Measurements from ENCODE around the gene SLC22A12.

Gene SLC22A12

GRCh38 chr11:64577202-64577601, 13.8 kb upstream of the SLC22A12 start:
- Histone ChIP-seq H3K27ac (ENCODE audit: insufficient read depth in 1 of 2, low read depth in 1 of 2, low read length in 2 of 2, poor library complexity in 1 of 2, severe bottlenecking in 2 of 2) (no peak overlapping the region), H3K4me3 (ENCODE audit: control insufficient read depth in 1 of 7, extremely low read depth in 1 of 7, insufficient read depth in 4 of 7, low read depth in 2 of 7, low read length in 6 of 7) (no peak overlapping the region), H3K27me3 (replicated peaks in 2 of 5; ENCODE audit: control insufficient read depth in 4 of 5, insufficient read depth in 5 of 5, low read length in 4 of 5) (peaks cover 0 to 1% (median 0%) of the 10 kb centered on the region in 5 experiments), H3K4me1 (ENCODE audit: control extremely low read depth in 1 of 4, control insufficient read depth in 4 of 4, insufficient read depth in 4 of 4, low read length in 3 of 4) (no peaks in the 10 kb centered on the region), H3K9me3 (ENCODE audit: control extremely low read depth in 1 of 5, control insufficient read depth in 4 of 5, insufficient read depth in 2 of 5, low read depth in 1 of 5, low read length in 4 of 5) (no peaks in the 10 kb centered on the region), H3K36me3 (ENCODE audit: control insufficient read depth in 4 of 4, insufficient read depth in 4 of 4, low read length in 3 of 4) (no peaks in the 10 kb centered on the region)
- POLR2A ChIA-PET: no interaction called here
- WGBS (ENCODE audit: insufficient coverage): 98% methylated on average over 6 of the region's 6 CpGs
- CTCF ChIA-PET: no interaction called here
- no peak for DNase-seq

DNA sequence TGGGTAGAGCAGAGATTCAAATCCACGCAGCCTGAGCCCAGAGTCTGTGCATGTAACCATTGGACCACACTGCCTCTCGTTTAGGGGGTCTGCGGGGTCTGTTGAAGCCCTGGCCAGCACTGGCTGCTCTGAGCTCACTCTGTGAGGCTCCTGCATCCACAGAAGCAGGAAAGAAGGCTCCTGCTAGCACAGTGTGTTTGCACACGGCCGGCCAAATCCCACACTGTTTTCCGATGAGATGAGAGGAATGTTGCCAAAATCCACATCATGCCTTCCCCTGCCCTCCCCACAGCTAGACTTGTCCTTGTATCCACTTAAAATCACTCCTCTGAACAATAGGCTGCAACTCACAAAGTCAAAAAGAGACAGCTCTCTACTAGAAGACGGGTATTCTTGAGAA, 10.6 kb upstream of the SLC22A12 start:
- Histone ChIP-seq H3K27me3 (replicated peaks in 2 of 5; ENCODE audit: control insufficient read depth in 4 of 5, insufficient read depth in 5 of 5, low read length in 4 of 5) (peaks cover 0 to 1% (median 0%) of the 10 kb centered on the region in 5 experiments), H3K4me3 (ENCODE audit: control insufficient read depth in 1 of 7, extremely low read depth in 1 of 7, insufficient read depth in 4 of 7, low read depth in 2 of 7, low read length in 6 of 7) (no peak overlapping the region), H3K9me3 (ENCODE audit: control extremely low read depth in 1 of 5, control insufficient read depth in 4 of 5, insufficient read depth in 2 of 5, low read depth in 1 of 5, low read length in 4 of 5) (no peaks in the 10 kb centered on the region), H3K27ac (ENCODE audit: insufficient read depth in 1 of 2, low read depth in 1 of 2, low read length in 2 of 2, poor library complexity in 1 of 2, severe bottlenecking in 2 of 2) (no peak overlapping the region), H3K36me3 (ENCODE audit: control insufficient read depth in 4 of 4, insufficient read depth in 4 of 4, low read length in 3 of 4) (no peaks in the 10 kb centered on the region), H3K4me1 (ENCODE audit: control extremely low read depth in 1 of 4, control insufficient read depth in 4 of 4, insufficient read depth in 4 of 4, low read length in 3 of 4) (no peaks in the 10 kb centered on the region)
- 97% methylated on average over 7 of the region's 7 CpGs for WGBS (ENCODE audit: insufficient coverage)
- ChIA-PET POLR2A (no interaction called here), CTCF (interaction anchor here (0.6 to 1.2 kb wide), 2 partner anchors 64 to 87 kb away, joined by 3 read pairs; no protein-coding TSS in a partner anchor)
- DNase-seq: no peak

- WGBS (ENCODE audit: insufficient coverage): 97% methylated on average over 15 of the region's 17 CpGs
- peaks cover 0 to 1% (median 0%) of the 10 kb centered on the region in 5 experiments for H3K27me3 ChIP-seq (replicated peaks in 2 of 5; ENCODE audit: control insufficient read depth in 4 of 5, insufficient read depth in 5 of 5, low read length in 4 of 5)
- CTCF ChIA-PET: interaction anchor here (1.2 kb wide), 1 partner anchor 65 kb away, joined by 3 read pairs; no protein-coding TSS in a partner anchor
Observed at GRCh38 chr11:64581057-64581523, 9.9 kb upstream of the SLC22A12 start.

DNA sequence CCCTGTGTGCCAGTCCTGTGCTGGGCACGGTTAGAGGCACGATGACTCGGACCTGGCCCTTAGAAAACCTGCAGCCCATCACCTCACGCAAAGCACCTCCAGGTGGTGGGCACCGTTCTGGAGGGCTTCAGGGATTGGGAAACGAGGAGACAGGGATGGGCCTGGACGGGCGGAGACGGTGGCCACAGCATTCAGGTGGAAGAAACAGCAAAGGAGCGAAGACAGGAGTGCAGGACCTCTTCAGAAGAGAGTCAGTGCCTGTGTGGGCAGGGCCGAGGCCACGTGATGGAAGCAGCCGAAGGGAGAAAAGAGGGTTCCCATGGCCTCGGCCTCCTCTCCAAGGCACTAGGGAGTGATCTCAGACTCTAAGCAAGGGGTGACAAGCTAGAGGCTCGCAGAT, 8.1 kb upstream of the SLC22A12 start:
- CTCF ChIA-PET: no interaction called here
- peaks cover 0 to 1% (median 0%) of the 10 kb centered on the region in 5 experiments for H3K27me3 ChIP-seq (replicated peaks in 2 of 5; ENCODE audit: control insufficient read depth in 4 of 5, insufficient read depth in 5 of 5, low read length in 4 of 5)

More at GRCh38 chr11:64581057-64581523, 9.9 kb upstream of the SLC22A12 start:
- POLR2A ChIA-PET: no interaction called here
- H3K9me3 ChIP-seq (ENCODE audit: control extremely low read depth in 1 of 5, control insufficient read depth in 4 of 5, insufficient read depth in 2 of 5, low read depth in 1 of 5, low read length in 4 of 5): no peaks in the 10 kb centered on the region
- H3K27ac ChIP-seq (ENCODE audit: insufficient read depth in 1 of 2, low read depth in 1 of 2, low read length in 2 of 2, poor library complexity in 1 of 2, severe bottlenecking in 2 of 2): no peak overlapping the region
- DNase-seq: no peak
- no peaks in the 10 kb centered on the region for H3K36me3 ChIP-seq (ENCODE audit: control insufficient read depth in 4 of 4, insufficient read depth in 4 of 4, low read length in 3 of 4)
- H3K4me3 ChIP-seq (ENCODE audit: control insufficient read depth in 1 of 7, extremely low read depth in 1 of 7, insufficient read depth in 4 of 7, low read depth in 2 of 7, low read length in 6 of 7): no peak overlapping the region
- H3K4me1 ChIP-seq (ENCODE audit: control extremely low read depth in 1 of 4, control insufficient read depth in 4 of 4, insufficient read depth in 4 of 4, low read length in 3 of 4): no peaks in the 10 kb centered on the region

DNA sequence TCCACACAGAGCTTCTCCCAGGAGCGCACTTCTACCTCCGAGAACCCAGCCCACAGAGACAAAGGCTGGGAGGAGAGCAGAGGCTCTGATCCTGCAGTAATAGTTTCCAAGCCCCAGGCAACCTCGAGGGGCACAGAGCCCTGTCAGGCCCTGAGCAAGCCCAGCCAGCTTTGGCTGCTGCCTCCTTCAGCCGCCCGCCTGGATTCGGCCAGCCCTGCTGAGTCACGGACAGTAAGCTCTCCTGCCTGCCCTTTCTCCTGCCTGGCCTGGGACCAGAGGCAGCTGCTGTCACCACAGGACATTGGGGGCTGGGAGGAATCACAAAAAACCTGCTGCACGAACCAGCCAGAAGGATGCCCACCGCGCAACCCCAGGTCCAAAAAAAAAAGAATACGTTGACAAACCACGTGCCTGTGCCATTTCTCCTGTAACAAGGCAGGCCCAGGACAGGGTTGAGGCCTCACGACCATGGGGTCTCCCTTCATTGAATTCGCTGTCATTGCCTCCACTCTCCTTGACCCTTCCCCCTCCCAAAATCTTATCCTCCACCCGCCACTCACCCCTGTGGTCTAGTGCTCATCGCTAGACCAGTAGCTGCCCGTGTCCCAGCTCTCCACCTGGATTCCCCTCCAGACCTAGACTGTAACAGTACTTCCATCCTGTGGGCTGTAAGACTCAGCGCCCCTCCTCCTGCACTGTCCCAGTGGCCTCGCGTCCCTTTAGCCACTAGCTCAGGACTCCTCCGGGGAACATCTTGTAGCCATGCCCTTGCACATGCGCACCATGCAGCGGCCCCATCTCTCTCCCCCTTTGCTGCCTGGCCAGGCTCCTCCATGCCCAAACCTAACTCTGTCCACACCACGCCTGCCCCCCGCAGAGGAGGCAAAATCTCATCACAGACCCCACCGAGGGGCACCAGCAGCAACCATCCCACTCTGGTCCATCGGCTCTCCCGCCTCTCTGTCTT, 7.4 kb upstream of the SLC22A12 start:
- no peak for DNase-seq
- Histone ChIP-seq H3K36me3 (ENCODE audit: control insufficient read depth in 4 of 4, insufficient read depth in 4 of 4, low read length in 3 of 4) (no peaks in the 10 kb centered on the region), H3K27me3 (replicated peaks in 2 of 5; ENCODE audit: control insufficient read depth in 4 of 5, insufficient read depth in 5 of 5, low read length in 4 of 5) (peaks cover 0 to 1% (median 0%) of the 10 kb centered on the region in 5 experiments), H3K4me3 (ENCODE audit: control insufficient read depth in 1 of 7, extremely low read depth in 1 of 7, insufficient read depth in 4 of 7, low read depth in 2 of 7, low read length in 6 of 7) (no peak overlapping the region), H3K9me3 (ENCODE audit: control extremely low read depth in 1 of 5, control insufficient read depth in 4 of 5, insufficient read depth in 2 of 5, low read depth in 1 of 5, low read length in 4 of 5) (peaks cover 0 to 3% (median 0%) of the 10 kb centered on the region in 5 experiments), H3K27ac (ENCODE audit: insufficient read depth in 1 of 2, low read depth in 1 of 2, low read length in 2 of 2, poor library complexity in 1 of 2, severe bottlenecking in 2 of 2) (no peak overlapping the region), H3K4me1 (ENCODE audit: control extremely low read depth in 1 of 4, control insufficient read depth in 4 of 4, insufficient read depth in 4 of 4, low read length in 3 of 4) (no peaks in the 10 kb centered on the region)
- POLR2A ChIA-PET: no interaction called here
- WGBS (ENCODE audit: insufficient coverage): 93% methylated on average over 28 of the region's 28 CpGs
- CTCF ChIA-PET: interaction anchor here (0.9 to 1.3 kb wide), 2 partner anchors 69 to 134 kb away, joined by 3 to 5 read pairs; no protein-coding TSS in a partner anchor

More for the DNA sequence above, 8.1 kb upstream of the SLC22A12 start:
- 97% methylated on average over 15 of the region's 15 CpGs for WGBS (ENCODE audit: insufficient coverage)
- no peak overlapping the region for H3K4me3 ChIP-seq (ENCODE audit: control insufficient read depth in 1 of 7, extremely low read depth in 1 of 7, insufficient read depth in 4 of 7, low read depth in 2 of 7, low read length in 6 of 7)
- H3K27ac ChIP-seq (ENCODE audit: insufficient read depth in 1 of 2, low read depth in 1 of 2, low read length in 2 of 2, poor library complexity in 1 of 2, severe bottlenecking in 2 of 2): no peak overlapping the region
- no peaks in the 10 kb centered on the region for H3K9me3 ChIP-seq (ENCODE audit: control extremely low read depth in 1 of 5, control insufficient read depth in 4 of 5, insufficient read depth in 2 of 5, low read depth in 1 of 5, low read length in 4 of 5)
- POLR2A ChIA-PET: no interaction called here
- no peaks in the 10 kb centered on the region for H3K36me3 ChIP-seq (ENCODE audit: control insufficient read depth in 4 of 4, insufficient read depth in 4 of 4, low read length in 3 of 4)
- H3K4me1 ChIP-seq (ENCODE audit: control extremely low read depth in 1 of 4, control insufficient read depth in 4 of 4, insufficient read depth in 4 of 4, low read length in 3 of 4): no peaks in the 10 kb centered on the region
- DNase-seq: no peak

GRCh38 chr11:64585150-64585549, 5.9 kb upstream of the SLC22A12 start:
- no peak for DNase-seq
- 55% methylated on average over 4 of the region's 8 CpGs for WGBS (ENCODE audit: insufficient coverage)
- Histone ChIP-seq H3K9me3 (ENCODE audit: control extremely low read depth in 1 of 5, control insufficient read depth in 4 of 5, insufficient read depth in 2 of 5, low read depth in 1 of 5, low read length in 4 of 5) (peaks cover 0 to 6% (median 3%) of the 10 kb centered on the region in 5 experiments), H3K4me1 (ENCODE audit: control extremely low read depth in 1 of 4, control insufficient read depth in 4 of 4, insufficient read depth in 4 of 4, low read length in 3 of 4) (no peaks in the 10 kb centered on the region), H3K4me3 (ENCODE audit: control insufficient read depth in 1 of 7, extremely low read depth in 1 of 7, insufficient read depth in 4 of 7, low read depth in 2 of 7, low read length in 6 of 7) (no peak overlapping the region), H3K27me3 (replicated peaks in 2 of 5; ENCODE audit: control insufficient read depth in 4 of 5, insufficient read depth in 5 of 5, low read length in 4 of 5) (no peaks in the 10 kb centered on the region), H3K27ac (ENCODE audit: insufficient read depth in 1 of 2, low read depth in 1 of 2, low read length in 2 of 2, poor library complexity in 1 of 2, severe bottlenecking in 2 of 2) (no peak overlapping the region), H3K36me3 (ENCODE audit: control insufficient read depth in 4 of 4, insufficient read depth in 4 of 4, low read length in 3 of 4) (no peaks in the 10 kb centered on the region)
- POLR2A ChIA-PET: no interaction called here
- CTCF ChIA-PET: no interaction called here

DNA sequence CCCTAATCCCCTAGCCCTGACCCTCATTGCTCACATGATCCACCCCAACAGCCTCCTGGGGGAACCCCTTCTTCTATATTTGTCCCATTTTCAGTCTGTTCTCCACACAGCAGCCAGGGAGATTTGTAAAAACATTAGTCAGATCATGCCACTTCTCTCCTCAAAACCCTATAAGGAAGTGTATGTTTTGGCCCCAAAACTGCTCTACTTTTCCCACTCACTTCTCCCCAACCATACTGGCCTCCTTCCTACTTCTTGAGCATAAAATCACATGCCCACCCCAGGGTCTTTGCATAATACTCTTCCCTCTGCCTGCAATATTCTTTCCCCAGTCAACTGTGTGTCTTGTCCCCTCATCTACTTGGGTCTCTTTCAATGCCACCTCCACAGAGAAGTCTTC, 4.7 kb upstream of the SLC22A12 start:
- Histone ChIP-seq H3K27me3 (replicated peaks in 2 of 5; ENCODE audit: control insufficient read depth in 4 of 5, insufficient read depth in 5 of 5, low read length in 4 of 5) (no peaks in the 10 kb centered on the region), H3K4me1 (ENCODE audit: control extremely low read depth in 1 of 4, control insufficient read depth in 4 of 4, insufficient read depth in 4 of 4, low read length in 3 of 4) (no peaks in the 10 kb centered on the region), H3K36me3 (ENCODE audit: control insufficient read depth in 4 of 4, insufficient read depth in 4 of 4, low read length in 3 of 4) (no peaks in the 10 kb centered on the region), H3K4me3 (ENCODE audit: control insufficient read depth in 1 of 7, extremely low read depth in 1 of 7, insufficient read depth in 4 of 7, low read depth in 2 of 7, low read length in 6 of 7) (no peak overlapping the region), H3K27ac (ENCODE audit: insufficient read depth in 1 of 2, low read depth in 1 of 2, low read length in 2 of 2, poor library complexity in 1 of 2, severe bottlenecking in 2 of 2) (no peak overlapping the region), H3K9me3 (ENCODE audit: control extremely low read depth in 1 of 5, control insufficient read depth in 4 of 5, insufficient read depth in 2 of 5, low read depth in 1 of 5, low read length in 4 of 5) (peaks cover 0 to 6% (median 3%) of the 10 kb centered on the region in 5 experiments)
- POLR2A ChIA-PET: no interaction called here
- CTCF ChIA-PET: no interaction called here
- no peak for DNase-seq

Measured in common myeloid progenitor, CD34-positive (primary cell).